SK-N-MC (cell line): ENCODE data around the gene GMCL2.
"Not testable (repeated sequence)": the region's sequence is repeated elsewhere in the genome, so short reads cannot be mapped to it uniquely, and the experiment has no call there.

ENCODE experiments used
- FOXP2 ChIP-seq: optimal IDR thresholded peaks from 2 replicates; pipeline ENCODE3; 2011; ENCODE audit warnings: mild to moderate bottlenecking, moderate library complexity; ENCODE audit not compliant: insufficient read depth; ENCODE audit errors: extremely low read length, control extremely low read depth
- POLR2AphosphoS5 ChIP-seq: IDR thresholded peaks from 2 replicates; pipeline ENCODE4 v1.6.1; 2012; ENCODE audit warnings: mild to moderate bottlenecking, low read depth, low read length, borderline replicate concordance

- not testable (repeated sequence) for TF ChIP-seq POLR2AphosphoS5, FOXP2
Observed at GRCh38 chr5:178229111-178229510, 41.9 kb upstream of the GMCL2 start.
